Adipocyte (in vitro differentiated cells): ENCODE measurements around the gene PAOX.
"Not testable (repeated sequence)": the region's sequence is repeated elsewhere in the genome, so short reads cannot be mapped to it uniquely, and the experiment has no call there.

ENCODE experiments used
- DNase-seq: peaks from one replicate; pipeline ENCODE4 v3.0.0-alpha.2; 2015; ENCODE audit warnings: low read depth
- H3K27me3 ChIP-seq: replicated peaks from 2 replicates; pipeline ENCODE4 v1.7.0; 2013; ENCODE audit warnings: mild to moderate bottlenecking, low read length, moderate library complexity; ENCODE audit not compliant: control insufficient read depth, insufficient read depth
- H3K36me3 ChIP-seq: 2 replicates; pipeline ENCODE4 v1.7.0; 2013; ENCODE audit warnings: low read length, mild to moderate bottlenecking, moderate library complexity; ENCODE audit not compliant: control insufficient read depth, insufficient read depth, severe bottlenecking
- H3K4me1 ChIP-seq: 2 replicates; pipeline ENCODE4 v1.7.0; 2013; ENCODE audit warnings: mild to moderate bottlenecking, low read length, moderate library complexity; ENCODE audit not compliant: control insufficient read depth, insufficient read depth
- H3K4me3 ChIP-seq: 2 replicates; pipeline ENCODE4 v1.7.0; 2013; ENCODE audit warnings: mild to moderate bottlenecking, low read length, moderate library complexity
- H3K9ac ChIP-seq: 2 replicates; pipeline ENCODE4 v1.7.0; 2013; ENCODE audit warnings: mild to moderate bottlenecking, low read length, moderate library complexity
- H3K9me3 ChIP-seq: 2 replicates; pipeline ENCODE4 v1.7.0; 2013; ENCODE audit warnings: mild to moderate bottlenecking, low read length, moderate library complexity; ENCODE audit not compliant: control insufficient read depth

Gene PAOX

GRCh38 chr10:133368153-133368552 is 10.9 kb upstream of the PAOX start:
- Histone ChIP-seq H3K4me3 (no peak overlapping the region), H3K9ac (no peak overlapping the region), H3K36me3 (peaks cover 73% of the 10 kb centered on the region), H3K9me3 (no peaks in the 10 kb centered on the region), H3K4me1 (peaks cover 12% of the 10 kb centered on the region), H3K27me3 (no peaks in the 10 kb centered on the region)
- no peak for DNase-seq

GRCh38 chr10:133370030-133370786 is 8.9 kb upstream of the PAOX start:
- no peak for DNase-seq
- Histone ChIP-seq H3K4me3 (no peak overlapping the region), H3K9me3 (no peaks in the 10 kb centered on the region), H3K4me1 (peaks cover 17% of the 10 kb centered on the region), H3K9ac (no peak overlapping the region), H3K36me3 (peaks cover 53% of the 10 kb centered on the region), H3K27me3 (no peaks in the 10 kb centered on the region)

- peaks cover 34% of the 10 kb centered on the region for H3K36me3 ChIP-seq
- no peak for DNase-seq
- H3K27me3 ChIP-seq = no peaks in the 10 kb centered on the region
- peaks cover 17% of the 10 kb centered on the region for H3K4me1 ChIP-seq
- H3K9me3 ChIP-seq = no peaks in the 10 kb centered on the region
- H3K9ac ChIP-seq = peak overlapping the region; percentile 58
- H3K4me3 ChIP-seq = peak overlapping the region; percentile 75
Observed at GRCh38 chr10:133372507-133372906, 6.6 kb upstream of the PAOX start.

- peak; percentile 98 for DNase-seq
- Histone ChIP-seq H3K27me3 (no peaks in the 10 kb centered on the region), H3K4me3 (peak within 1 kb of the TSS; percentile 83), H3K4me1 (peaks cover 17% of the 10 kb centered on the region), H3K36me3 (peaks cover 27% of the 10 kb centered on the region), H3K9me3 (no peaks in the 10 kb centered on the region), H3K9ac (peak within 1 kb of the TSS; percentile 86)
Observed at GRCh38 chr10:133373174-133374090, 5.6 kb upstream of the PAOX start, which contains the start of gene ECHS1. Gene ECHS1 (minus strand): TSS chr10:133373354. CDS start chr10:133373333, 21 bp downstream.

GRCh38 chr10:133375357-133376115 is 3.5 kb upstream of the PAOX start:
- no peak for DNase-seq
- H3K4me3 ChIP-seq = no peak overlapping the region
- peaks cover 21% of the 10 kb centered on the region for H3K4me1 ChIP-seq
- no peaks in the 10 kb centered on the region for H3K27me3 ChIP-seq
- H3K9ac ChIP-seq = no peak overlapping the region
- no peaks in the 10 kb centered on the region for H3K9me3 ChIP-seq
- H3K36me3 ChIP-seq = peaks cover 6% of the 10 kb centered on the region

GRCh38 chr10:133376183-133376582 is 2.9 kb upstream of the PAOX start:
- peaks cover 21% of the 10 kb centered on the region for H3K4me1 ChIP-seq
- not testable (repeated sequence) for H3K36me3 ChIP-seq, H3K4me3 ChIP-seq, H3K27me3 ChIP-seq, H3K9ac ChIP-seq, DNase-seq, H3K9me3 ChIP-seq

- H3K4me1 ChIP-seq = peaks cover 11% of the 10 kb centered on the region
- H3K4me3 ChIP-seq = no peak overlapping the region
- H3K9me3 ChIP-seq = no peaks in the 10 kb centered on the region
- H3K36me3 ChIP-seq = no peaks in the 10 kb centered on the region
- peak overlapping the region; percentile 87 for H3K9ac ChIP-seq
- no peak for DNase-seq
- no peaks in the 10 kb centered on the region for H3K27me3 ChIP-seq
Observed at GRCh38 chr10:133377025-133377817, 1.8 kb upstream of the PAOX start.

- DNase-seq = no peak
- Histone ChIP-seq H3K36me3 (no peaks in the 10 kb centered on the region), H3K4me1 (peaks cover 9% of the 10 kb centered on the region), H3K9ac (peak overlapping the region; percentile 87), H3K27me3 (no peaks in the 10 kb centered on the region), H3K4me3 (peak overlapping the region; percentile 92), H3K9me3 (no peaks in the 10 kb centered on the region)
Observed at GRCh38 chr10:133377818-133378250, 1.2 kb upstream of the PAOX start.

- Histone ChIP-seq H3K9ac (peak overlapping the region; percentile 87), H3K9me3 (no peaks in the 10 kb centered on the region), H3K36me3 (no peaks in the 10 kb centered on the region), H3K4me3 (peak overlapping the region; percentile 92), H3K4me1 (peaks cover 9% of the 10 kb centered on the region), H3K27me3 (no peaks in the 10 kb centered on the region)
- peak; percentile 69 for DNase-seq
Observed at GRCh38 chr10:133378251-133379096, 588 bp upstream of the PAOX start.
